ENCODE results near the gene FGF6.

GRCh38 chr12:4422985-4423384 is 22.6 kb downstream of the FGF6 start:
- TF ChIP-seq CTCF (IDR thresholded peaks at IDR 0.05; ENCODE audit: low read depth, low read length), result no peak
- no peak for TF ChIP-seq MAX (IDR thresholded peaks at IDR 0.05; ENCODE audit: low read depth, low read length)
